Cardiac fibroblast (primary cell): ENCODE results near the gene TSPAN15.

Experiments
- DNase-seq, 2 donors: peaks; one replicate each; pipeline versions ENCODE4 v3.0.0 to v3.0.0-alpha.2; 2010; ENCODE audit warnings: low read depth in 2 of 2
- H3K4me3 ChIP-seq, 2 donors: replicated peaks in 1 of 2; 1 replicate in 1 of 2; 2 replicates in 1 of 2; pipeline ENCODE4 v1.5.1; 2011; ENCODE audit warnings: low read depth in 2 of 2, low read length in 2 of 2, mild to moderate bottlenecking in 2 of 2, moderate library complexity in 1 of 2
- CTCF ChIP-seq: IDR thresholded peaks from one replicate; pipeline ENCODE4 v1.5.1; 2011; ENCODE audit warnings: low read depth, mild to moderate bottlenecking, low read length, inconsistent platforms

The TSPAN15 gene

GRCh38 chr10:69411476-69411875, 39.8 kb upstream of the TSPAN15 start:
- no peak for DNase-seq
- TF ChIP-seq CTCF: no peak
- H3K4me3 ChIP-seq: no peak overlapping the region

GRCh38 chr10:69412232-69412790, 39.0 kb upstream of the TSPAN15 start:
- DNase-seq: no peak
- H3K4me3 ChIP-seq: no peak overlapping the region
- no peak for TF ChIP-seq CTCF

- peak; percentile 83 to 84 for DNase-seq
These were observed 37.9 kb upstream of the TSPAN15 start for GRCh38 chr10:69413221-69413865.

GRCh38 chr10:69414036-69415018, 36.9 kb upstream of the TSPAN15 start:
- H3K4me3 ChIP-seq: no peak overlapping the region
- no peak for TF ChIP-seq CTCF
- no peak for DNase-seq

More at GRCh38 chr10:69413221-69413865, 37.9 kb upstream of the TSPAN15 start:
- TF ChIP-seq CTCF: peak; percentile 83
- no peak overlapping the region for H3K4me3 ChIP-seq

GRCh38 chr10:69415049-69415448, 36.2 kb upstream of the TSPAN15 start:
- TF ChIP-seq CTCF: no peak
- no peak overlapping the region for H3K4me3 ChIP-seq
- no peak for DNase-seq

GRCh38 chr10:69415951-69416350, 35.3 kb upstream of the TSPAN15 start:
- no peak for TF ChIP-seq CTCF
- no peak for DNase-seq
- H3K4me3 ChIP-seq: no peak overlapping the region
